ENCODE measurements around the gene DSG2. TPM values are rescaled to one million over a fixed set of nuclear protein-coding genes. Genes with fewer than 3 reads are reported as not detected.

Gene DSG2
- total and polyA plus RNA-seq, 3 donors from 2014 or later, result 5.9 to 8.6 (median 7.0) TPM

GRCh38 chr18:31516437-31516836, 18.5 kb downstream of the DSG2 start:
- 75 to 80% methylated on average over 3 of the region's 3 CpGs for WGBS, 2 donors
- Histone ChIP-seq H3K27ac (no peak overlapping the region), H3K9me3 (no peaks in the 10 kb centered on the region), H3K36me3 (ENCODE audit: low read depth, missing control alignments) (no peaks in the 10 kb centered on the region), H3K4me3 (no peak overlapping the region), H3K4me1 (no peaks in the 10 kb centered on the region), H3K27me3 (no peaks in the 10 kb centered on the region)
- TF ChIP-seq POLR2A (IDR thresholded peaks at IDR 0.05) (no peak), CTCF (IDR thresholded peaks at IDR 0.05) (no peak)
- no peak for DNase-seq
- intact Hi-C loops (cut with DNase I; ENCODE audit: low total_unique reads), result no loop called here

GRCh38 chr18:31526374-31526773, 28.4 kb downstream of the DSG2 start:
- H3K4me3 ChIP-seq, result no peak overlapping the region
- no peaks in the 10 kb centered on the region for H3K9me3 ChIP-seq
- WGBS, 2 donors, result 90 to 94% methylated on average over 7 of the region's 7 CpGs
- no peak for TF ChIP-seq POLR2A (IDR thresholded peaks at IDR 0.05)
- no peak for TF ChIP-seq CTCF (IDR thresholded peaks at IDR 0.05)
- no peaks in the 10 kb centered on the region for H3K4me1 ChIP-seq
- DNase-seq, result no peak
- no peaks in the 10 kb centered on the region for H3K27me3 ChIP-seq
- no peak overlapping the region for H3K27ac ChIP-seq
- intact Hi-C loops (cut with DNase I; ENCODE audit: low total_unique reads), result no loop called here
- no peaks in the 10 kb centered on the region for H3K36me3 ChIP-seq (ENCODE audit: low read depth, missing control alignments)

GRCh38 chr18:31533236-31533635, 35.3 kb downstream of the DSG2 start:
- no peak for DNase-seq
- 81 to 82% methylated on average over 1 of the region's 1 CpG for WGBS, 2 donors
- Histone ChIP-seq H3K36me3 (ENCODE audit: low read depth, missing control alignments) (no peaks in the 10 kb centered on the region), H3K27ac (no peak overlapping the region), H3K4me1 (no peaks in the 10 kb centered on the region), H3K4me3 (no peak overlapping the region), H3K9me3 (no peaks in the 10 kb centered on the region), H3K27me3 (no peaks in the 10 kb centered on the region)
- no peak for TF ChIP-seq CTCF (IDR thresholded peaks at IDR 0.05)
- no peak for TF ChIP-seq POLR2A (IDR thresholded peaks at IDR 0.05)
- intact Hi-C loops (cut with DNase I; ENCODE audit: low total_unique reads), result no loop called here

GRCh38 chr18:31538837-31539236, 40.9 kb downstream of the DSG2 start:
- Histone ChIP-seq H3K4me3 (no peak overlapping the region), H3K27ac (no peak overlapping the region), H3K9me3 (no peaks in the 10 kb centered on the region), H3K4me1 (no peaks in the 10 kb centered on the region), H3K36me3 (ENCODE audit: low read depth, missing control alignments) (no peaks in the 10 kb centered on the region), H3K27me3 (no peaks in the 10 kb centered on the region)
- DNase-seq, result no peak
- intact Hi-C loops (cut with DNase I; ENCODE audit: low total_unique reads), result no loop called here
- TF ChIP-seq POLR2A (IDR thresholded peaks at IDR 0.05), result no peak
- TF ChIP-seq CTCF (IDR thresholded peaks at IDR 0.05), result no peak
- WGBS, 2 donors, result 93 to 95% methylated on average over 3 of the region's 3 CpGs

GRCh38 chr18:31546476-31546875, 48.5 kb downstream of the DSG2 start:
- TF ChIP-seq CTCF (IDR thresholded peaks at IDR 0.05) (no peak), POLR2A (IDR thresholded peaks at IDR 0.05) (no peak)
- 58 to 77% methylated on average over 2 of the region's 2 CpGs for whole genome bisulfite sequencing, 2 donors
- no peaks in the 10 kb centered on the region for H3K27me3 ChIP-seq
- no peak for DNase-seq
- H3K36me3 ChIP-seq (ENCODE audit: low read depth, missing control alignments), result no peaks in the 10 kb centered on the region
- H3K4me1 ChIP-seq, result no peaks in the 10 kb centered on the region
- H3K9me3 ChIP-seq, result no peaks in the 10 kb centered on the region
- H3K4me3 ChIP-seq, result no peak overlapping the region
- no peak overlapping the region for H3K27ac ChIP-seq
- intact Hi-C loops (cut with DNase I; ENCODE audit: low total_unique reads), result no loop called here
